Lung microvascular endothelial cell (primary cell): ENCODE measurements around the gene DYNLL1. TPM values are rescaled to one million over a fixed set of nuclear protein-coding genes. Genes with fewer than 3 reads are reported as not detected.
"Not testable (repeated sequence)": the region's sequence is repeated elsewhere in the genome, so short reads cannot be mapped to it uniquely, and the experiment has no call there.

Experiments
- DNase-seq, 2 donors: peaks; one replicate each; pipeline versions ENCODE4 v3.0.0 to v3.0.0-alpha.2; 2010; ENCODE audit warnings: low read depth in 2 of 2
- total RNA-seq: library from RNA; depleted of rRNA; stranded (reverse); fragments of >200 nt; gene quantifications from 2 replicates; pipeline ENCODE4 v1.2.1, GENCODE V29; 2014

The DYNLL1 gene
- total RNA-seq: 189 and 344 TPM in 2 replicates

- DNase-seq: peak; percentile 97
Observed at GRCh38 chr12:120495731-120496412, at the start of gene DYNLL1. Gene DYNLL1 (plus strand): TSS chr12:120496113. CDS start chr12:120496422, 309 bp downstream.

GRCh38 chr12:120446844-120447178, 49.1 kb upstream of the DYNLL1 start:
- not testable (repeated sequence) for DNase-seq

- no peak for DNase-seq
Observed at GRCh38 chr12:120447992-120448391, 47.9 kb upstream of the DYNLL1 start.

GRCh38 chr12:120452524-120452923, 43.4 kb upstream of the DYNLL1 start:
- DNase-seq: not testable (repeated sequence)

- DNase-seq: no peak
Observed at GRCh38 chr12:120453060-120453750, 42.7 kb upstream of the DYNLL1 start.

GRCh38 chr12:120453977-120454376, 41.9 kb upstream of the DYNLL1 start:
- peak; percentile 41 to 53 for DNase-seq

- no peak for DNase-seq
Observed at GRCh38 chr12:120455302-120455701, 40.6 kb upstream of the DYNLL1 start.

- DNase-seq: peak in 1 of 2 donors; percentile 29
Observed at GRCh38 chr12:120457133-120457532, 38.8 kb upstream of the DYNLL1 start.

- DNase-seq: no peak
Observed at GRCh38 chr12:120460157-120460556, 35.8 kb upstream of the DYNLL1 start.

GRCh38 chr12:120462099-120462640, 33.7 kb upstream of the DYNLL1 start:
- DNase-seq: no peak

- no peak for DNase-seq
Observed at GRCh38 chr12:120463712-120464111, 32.2 kb upstream of the DYNLL1 start.

GRCh38 chr12:120465756-120466155, 30.2 kb upstream of the DYNLL1 start:
- DNase-seq: no peak

- DNase-seq: peak; percentile 55 to 58
Observed at GRCh38 chr12:120466560-120467315, 29.2 kb upstream of the DYNLL1 start.

- DNase-seq: no peak
Observed at GRCh38 chr12:120467439-120467838, 28.5 kb upstream of the DYNLL1 start.

- peak; percentile 55 to 75 for DNase-seq
Observed at GRCh38 chr12:120468325-120468820, 27.5 kb upstream of the DYNLL1 start.

GRCh38 chr12:120468821-120469449, 27.0 kb upstream of the DYNLL1 start:
- peak; percentile 59 to 61 for DNase-seq

GRCh38 chr12:120469450-120470149, 26.3 kb upstream of the DYNLL1 start, which contains the start of gene SRSF9:
Gene SRSF9 (minus strand): TSS chr12:120469748. CDS start chr12:120469609, 139 bp downstream.
- DNase-seq: peak; percentile 98 to 99

- DNase-seq: peak; percentile 27
Observed at GRCh38 chr12:120470150-120470784, 25.6 kb upstream of the DYNLL1 start.

GRCh38 chr12:120472521-120472920, 23.4 kb upstream of the DYNLL1 start:
- no peak for DNase-seq
